CD4-positive, alpha-beta T cell treated with Interferon alpha-2 for 1 hour (primary cell): ENCODE measurements around the gene TGFB1.
"Not testable (repeated sequence)": the region's sequence is repeated elsewhere in the genome, so short reads cannot be mapped to it uniquely, and the experiment has no call there.

Source experiments
- DNase-seq, 2 donors: peaks; one replicate each; pipeline ENCODE4 v3.0.0-alpha.2; 2020 to 2022

TGFB1 gene

DNA sequence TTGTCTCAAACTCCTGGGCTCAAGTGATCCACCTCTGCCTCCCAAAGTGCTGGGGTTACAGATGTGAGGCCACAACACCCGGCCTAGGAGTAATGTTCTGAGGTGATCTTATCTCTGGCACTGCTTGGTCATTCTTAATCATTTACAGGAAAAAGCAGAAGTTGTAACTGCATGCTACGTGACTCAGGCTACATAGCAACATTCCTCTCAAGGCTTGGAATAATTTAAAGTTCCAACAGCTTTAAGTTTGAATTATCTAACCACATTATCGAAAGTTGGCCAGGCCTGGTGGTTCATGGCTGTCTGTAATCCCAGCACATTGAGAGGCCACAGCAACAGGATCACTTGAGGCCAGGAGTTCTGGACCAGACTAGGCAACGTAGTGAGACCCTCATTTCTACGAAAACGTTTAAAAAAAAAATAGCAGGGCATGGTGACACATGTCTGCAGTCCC lies 14.2 kb upstream of the TGFB1 start:
- no peak for DNase-seq

DNA sequence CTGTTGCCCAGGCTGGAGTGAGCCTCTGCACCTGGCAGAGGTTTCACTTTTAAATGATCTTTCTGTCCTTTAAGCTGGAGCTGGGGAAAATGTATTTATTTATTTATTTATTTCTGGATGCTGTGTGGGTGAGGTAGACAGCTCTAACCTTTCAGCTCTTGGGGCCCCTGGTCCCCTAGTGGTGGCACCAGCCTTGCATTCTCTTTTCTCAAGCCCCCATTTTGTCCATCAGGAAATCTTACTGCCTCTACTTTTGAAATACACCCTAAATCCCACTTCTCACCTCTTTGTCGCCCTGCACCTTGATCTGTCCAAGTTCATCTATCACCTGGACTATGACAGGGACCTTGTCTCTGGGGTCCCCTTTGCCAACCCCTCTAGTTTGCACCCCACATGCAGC lies 12.4 kb upstream of the TGFB1 start:
- DNase-seq = no peak

- no peak for DNase-seq
These were observed 11.0 kb upstream of the TGFB1 start for GRCh38 chr19:41364524-41365391.

DNA sequence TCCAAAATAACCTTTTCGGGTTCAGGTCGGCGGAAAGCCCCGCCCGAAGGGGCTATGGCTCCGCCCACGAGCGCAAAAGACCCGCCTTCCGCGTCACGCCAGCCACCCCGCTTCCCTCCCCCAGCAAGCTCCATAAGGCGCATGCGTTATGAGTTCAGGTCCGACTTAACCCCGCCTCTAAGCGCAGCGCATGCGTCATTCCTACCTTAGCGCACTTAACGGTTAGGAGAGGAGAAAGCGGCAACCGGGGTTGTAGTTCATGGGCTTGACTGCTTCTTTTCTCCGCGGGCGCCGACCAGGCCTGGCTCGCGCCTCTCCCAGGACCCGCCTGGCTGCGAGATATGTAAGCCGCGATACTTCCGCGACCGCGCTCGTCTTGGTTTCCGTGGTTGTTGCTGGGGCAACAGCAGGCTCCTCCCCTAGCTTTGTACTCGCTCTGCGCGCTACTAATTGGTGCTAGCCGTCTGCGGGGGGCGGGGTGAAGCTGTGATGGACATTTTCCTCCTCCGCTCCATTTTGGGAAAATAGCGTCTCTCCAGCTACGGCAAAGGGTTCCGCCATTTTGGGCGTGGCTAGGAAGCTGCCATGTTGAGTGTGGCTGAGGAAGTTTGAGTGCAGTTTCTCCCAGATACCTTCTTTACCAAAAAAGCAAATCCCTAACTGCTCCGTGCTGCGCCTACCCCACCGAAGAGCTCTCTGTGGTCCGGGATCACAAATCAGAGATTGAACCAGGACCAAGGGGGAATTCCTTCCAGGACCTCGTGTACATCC lies 10.2 kb upstream of the TGFB1 start, which contains the start of gene B9D2:
B9D2 (minus strand) TSS at position 397 of the 771 bp plus-strand sequence. CDS start 630 bp downstream, outside the sequence.
- peak; percentile 99 for DNase-seq

- DNase-seq = no peak
These were observed 9.6 kb upstream of the TGFB1 start for GRCh38 chr19:41363371-41363752.

DNA sequence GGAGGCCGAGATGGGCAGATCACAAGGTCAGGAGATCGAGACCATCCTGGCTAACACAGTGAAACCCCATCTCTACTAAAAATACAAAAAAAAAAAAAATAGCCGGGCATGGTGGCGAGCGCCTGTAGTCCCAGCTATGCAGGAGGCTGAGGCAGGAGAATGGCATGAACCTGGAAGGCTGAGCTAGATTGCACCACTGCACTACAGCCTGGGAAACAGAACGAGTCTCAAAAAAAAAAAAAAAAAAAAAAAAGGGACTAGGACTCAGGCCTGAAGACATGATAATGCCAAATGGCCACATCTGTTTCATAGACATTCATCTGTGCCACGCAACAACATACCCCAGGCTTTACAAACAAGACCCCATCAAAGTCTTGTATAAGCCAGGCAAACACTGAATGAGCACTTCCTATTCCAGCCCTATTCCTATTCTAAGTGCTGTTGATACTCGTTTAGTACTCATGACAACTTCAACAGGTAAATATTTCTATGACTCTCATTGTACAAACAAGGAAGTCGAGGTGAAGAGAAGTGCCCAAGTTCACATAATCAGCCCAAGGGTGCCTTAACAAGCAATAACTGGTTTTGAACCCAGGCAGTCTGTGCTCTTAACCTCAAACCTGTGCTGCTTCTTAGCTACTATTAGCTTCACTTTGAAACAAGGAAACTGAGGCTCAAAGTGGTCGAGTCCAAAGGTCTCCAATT lies 8.6 kb upstream of the TGFB1 start:
- no peak for DNase-seq

GRCh38 chr19:41359741-41360140 lies 6.0 kb upstream of the TGFB1 start:
- no peak for DNase-seq

GRCh38 chr19:41357746-41358145 lies 4.0 kb upstream of the TGFB1 start:
- no peak for DNase-seq

GRCh38 chr19:41356984-41357739 lies 3.4 kb upstream of the TGFB1 start:
- peak; percentile 69 to 81 for DNase-seq

GRCh38 chr19:41355802-41356201 lies 2.1 kb upstream of the TGFB1 start:
- no peak for DNase-seq

DNA sequence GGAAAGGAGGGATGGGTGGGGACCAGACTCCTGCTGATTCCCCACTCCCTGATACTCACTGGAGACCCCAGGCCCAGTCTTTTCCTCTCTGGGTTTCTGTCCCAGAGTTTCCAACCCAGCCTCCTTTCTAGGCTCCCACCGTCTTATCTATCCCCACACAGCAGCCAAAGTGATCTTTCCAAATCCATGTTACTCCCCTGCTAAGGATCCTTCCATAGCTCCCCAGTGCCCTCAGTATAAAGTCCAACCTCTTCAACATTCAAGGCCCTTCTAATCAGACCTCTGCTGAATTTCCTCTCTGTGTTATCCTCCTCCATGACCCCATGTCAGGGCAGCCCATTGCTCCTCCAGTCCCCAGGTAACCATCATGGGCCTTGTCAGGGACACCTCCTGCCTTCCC lies 1.3 kb upstream of the TGFB1 start:
- DNase-seq = no peak

DNA sequence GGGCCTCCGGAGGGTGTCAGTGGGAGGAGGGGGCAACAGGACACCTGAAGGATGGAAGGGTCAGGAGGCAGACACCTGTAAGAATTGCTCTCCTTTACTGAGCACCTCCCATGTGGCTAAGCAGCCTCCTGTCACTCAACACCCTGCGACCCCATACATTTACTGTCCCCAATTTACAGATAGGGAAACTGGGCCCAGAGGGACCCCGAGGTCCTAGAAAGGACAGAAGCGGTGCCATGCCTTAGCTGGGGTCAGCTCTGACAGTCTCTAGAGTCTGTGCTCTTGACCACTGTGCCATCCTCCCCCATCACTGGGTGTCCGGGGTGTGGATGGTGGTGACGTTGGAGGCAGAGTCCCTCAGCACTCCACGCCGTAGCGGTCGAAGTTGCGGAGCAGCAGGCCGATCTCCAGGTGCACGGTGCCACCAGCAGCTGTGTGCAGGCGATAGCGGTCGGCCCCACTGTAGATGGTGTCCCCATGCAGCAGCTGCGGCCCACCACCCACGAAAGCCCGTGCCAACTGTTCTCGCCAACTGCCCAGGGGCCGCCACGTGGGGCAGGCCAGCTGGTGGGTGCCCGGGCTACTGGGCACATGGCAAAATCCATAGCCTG lies 726 bp upstream of the TGFB1 start:
- no peak for DNase-seq

DNA sequence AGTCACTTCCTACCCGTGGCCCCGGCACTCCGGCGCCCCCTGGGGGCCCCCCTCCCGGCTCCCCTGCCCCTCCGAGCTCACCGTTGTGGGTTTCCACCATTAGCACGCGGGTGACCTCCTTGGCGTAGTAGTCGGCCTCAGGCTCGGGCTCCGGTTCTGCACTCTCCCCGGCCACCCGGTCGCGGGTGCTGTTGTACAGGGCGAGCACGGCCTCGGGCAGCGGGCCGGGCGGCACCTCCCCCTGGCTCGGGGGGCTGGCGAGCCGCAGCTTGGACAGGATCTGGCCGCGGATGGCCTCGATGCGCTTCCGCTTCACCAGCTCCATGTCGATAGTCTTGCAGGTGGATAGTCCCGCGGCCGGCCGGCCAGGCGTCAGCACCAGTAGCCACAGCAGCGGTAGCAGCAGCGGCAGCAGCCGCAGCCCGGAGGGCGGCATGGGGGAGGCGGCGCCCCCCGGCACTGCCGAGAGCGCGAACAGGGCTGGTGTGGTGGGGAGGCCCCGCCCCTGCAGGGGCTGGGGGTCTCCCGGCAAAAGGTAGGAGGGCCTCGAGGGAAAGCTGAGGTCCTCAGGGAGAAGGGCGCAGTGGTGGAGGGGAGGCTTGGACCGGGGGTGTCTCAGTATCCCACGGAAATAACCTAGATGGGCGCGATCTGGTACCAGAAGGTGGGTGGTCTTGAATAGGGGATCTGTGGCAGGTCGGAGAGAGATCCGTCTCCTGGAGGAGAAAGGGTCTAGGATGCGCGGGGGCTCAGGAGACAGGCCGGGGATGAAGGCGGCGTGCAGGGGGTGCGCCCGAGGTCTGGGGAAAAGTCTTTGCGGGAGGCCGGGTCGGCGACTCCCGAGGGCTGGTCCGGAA lies 885 bp downstream of the TGFB1 start:
- peak; percentile 78 to 82 for DNase-seq

DNA sequence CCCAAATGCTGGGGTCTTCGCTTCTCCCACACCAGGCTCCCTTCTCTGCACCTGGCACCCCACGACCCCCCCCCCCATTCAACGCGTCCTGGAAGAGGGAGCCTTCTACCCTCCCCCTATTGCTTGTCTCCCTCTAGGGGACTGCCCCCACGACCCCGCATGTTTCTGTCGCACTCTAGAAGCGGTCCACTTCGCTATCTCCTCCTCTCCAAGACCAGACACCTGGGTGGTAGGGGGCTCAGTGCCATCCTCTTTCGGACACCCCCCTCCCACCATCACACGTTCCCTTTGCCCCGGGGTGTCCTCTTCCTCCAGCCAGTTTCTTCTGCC lies 1.5 kb downstream of the TGFB1 start:
- DNase-seq = no peak

DNA sequence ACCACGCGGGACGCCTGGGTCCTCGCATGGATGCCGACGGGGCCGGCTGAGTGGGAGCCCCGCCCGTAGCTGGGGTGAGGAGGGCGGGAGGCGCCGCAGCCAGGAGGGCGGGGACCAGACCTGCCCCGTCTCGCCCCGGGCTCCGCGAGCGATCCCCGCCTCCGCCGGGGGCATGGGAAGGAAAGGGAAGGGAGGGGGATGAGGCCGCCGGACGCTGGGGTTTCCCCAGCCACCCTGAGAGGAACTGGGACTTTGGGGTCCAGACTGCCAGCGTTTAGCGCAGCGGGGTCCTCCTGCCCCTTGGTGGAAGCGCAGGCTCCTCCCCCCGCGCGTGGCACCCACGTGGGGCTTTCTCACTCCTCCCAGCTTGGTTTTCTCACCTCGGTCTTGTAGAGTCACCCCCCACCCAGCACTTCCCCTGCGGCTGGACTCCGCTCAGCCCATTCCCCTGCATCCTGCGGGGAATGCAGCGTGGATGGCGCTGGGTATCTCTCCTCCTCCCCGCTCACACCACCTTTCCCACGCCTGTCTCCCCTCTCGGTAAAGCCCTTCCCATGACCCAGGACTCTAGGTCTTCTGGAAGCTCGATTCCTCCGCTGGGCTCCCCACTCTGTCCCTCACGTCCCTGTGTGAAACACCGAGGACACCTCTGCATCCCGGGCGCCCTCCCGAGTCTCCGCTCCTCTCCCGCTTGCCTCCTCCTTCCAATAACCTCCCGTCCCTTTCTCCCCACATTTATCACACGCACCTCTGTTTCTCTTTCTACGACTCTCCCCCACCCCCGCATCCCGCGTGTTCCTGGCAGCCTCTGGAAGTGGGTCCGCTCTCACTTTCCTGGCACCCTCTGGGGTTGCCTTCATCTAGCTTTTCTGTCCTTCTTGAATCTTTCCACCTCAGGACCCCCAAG lies 2.1 kb downstream of the TGFB1 start:
- DNase-seq = peak; percentile 86 to 89

- DNase-seq = no peak
These were observed 2.9 kb downstream of the TGFB1 start for GRCh38 chr19:41350735-41351338.

DNA sequence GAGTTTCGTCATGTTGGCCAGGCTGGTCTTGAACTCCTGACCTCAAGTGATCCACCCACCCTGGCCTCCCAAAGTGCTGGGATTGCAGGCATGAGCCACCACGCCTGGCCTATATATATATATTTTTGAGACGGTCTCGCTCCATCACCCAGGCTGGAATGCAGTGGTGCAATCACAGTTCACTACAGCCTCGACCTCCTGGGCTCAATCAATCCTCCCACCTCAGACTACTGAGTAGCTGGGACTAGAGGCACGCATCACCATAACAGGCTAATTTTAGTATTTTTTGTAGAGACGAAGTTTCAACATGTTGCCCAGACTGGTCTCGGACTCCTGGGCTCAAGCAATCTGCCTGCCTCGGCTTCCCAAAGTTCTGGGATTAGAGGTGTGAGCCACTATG lies 6.8 kb downstream of the TGFB1 start:
- not testable (repeated sequence) for DNase-seq

- no peak for DNase-seq
These were observed 9.6 kb downstream of the TGFB1 start for GRCh38 chr19:41344162-41344561.

DNA sequence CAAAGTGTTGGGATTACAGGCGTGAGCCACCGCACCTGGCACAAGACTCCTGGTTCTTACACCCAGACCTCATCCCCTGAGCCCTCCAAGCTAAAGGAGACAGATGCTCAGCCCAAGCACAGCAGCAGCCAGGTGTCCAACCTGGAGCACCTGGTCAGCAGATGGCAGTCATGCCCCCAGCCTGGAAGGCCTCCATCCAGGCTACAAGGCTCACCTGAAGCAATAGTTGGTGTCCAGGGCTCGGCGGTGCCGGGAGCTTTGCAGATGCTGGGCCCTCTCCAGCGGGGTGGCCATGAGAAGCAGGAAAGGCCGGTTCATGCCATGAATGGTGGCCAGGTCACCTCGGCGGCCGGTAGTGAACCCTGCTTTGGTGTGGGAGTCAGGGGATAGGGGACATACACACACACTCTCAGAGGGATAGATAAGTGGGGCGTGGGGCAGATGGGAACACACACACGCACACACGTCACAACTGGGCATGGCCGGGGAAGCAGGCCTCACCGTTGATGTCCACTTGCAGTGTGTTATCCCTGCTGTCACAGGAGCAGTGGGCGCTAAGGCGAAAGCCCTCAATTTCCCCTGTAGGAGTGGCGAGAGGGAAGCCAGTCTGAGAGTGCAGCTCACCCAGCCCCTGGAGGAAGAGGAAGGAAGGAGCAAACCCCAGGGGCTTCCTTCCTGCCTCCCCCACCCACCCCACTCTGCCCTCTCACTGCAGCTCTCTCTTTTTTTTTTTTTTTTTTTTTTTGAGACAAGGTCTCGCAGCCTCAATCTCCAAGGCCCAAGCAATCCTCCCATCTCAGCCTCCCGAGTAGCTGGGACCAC lies 11.8 kb downstream of the TGFB1 start:
- DNase-seq = no peak
